Measurements from ENCODE around the gene ADGRG6. TPM values are rescaled to one million over a fixed set of nuclear protein-coding genes. Genes with fewer than 3 reads are reported as not detected.

Gene ADGRG6
- total and polyA plus RNA-seq, 10 donors, result 0.24 to 29.0 (median 15.4) TPM

GRCh38 chr6:142320366-142320765 is 18.6 kb downstream of the ADGRG6 start:
- Histone ChIP-seq H3K36me3 (no peaks in the 10 kb centered on the region), H3K4me3 (no peak overlapping the region), H3K4me1 (no peaks in the 10 kb centered on the region), H3K27me3 (replicated peaks in 1 of 7) (no peaks in the 10 kb centered on the region), H3K27ac (no peak overlapping the region), H3K9me3 (no peaks in the 10 kb centered on the region)
- no peak for TF ChIP-seq POLR2AphosphoS5 (IDR thresholded peaks at IDR 0.05)
- TF ChIP-seq CTCF (IDR thresholded peaks at IDR 0.05 in 8 of 11, conservative IDR thresholded peaks at IDR 0.05 in 3 of 11), result no peak
- no peak for TF ChIP-seq POLR2A (IDR thresholded peaks at IDR 0.05)
- WGBS, 5 donors, result 68 to 86% (median 78%) methylated on average over 3 of the region's 3 CpGs
- no peak for DNase-seq
- intact Hi-C loops (cut with DNase I; ENCODE audit: low total_unique reads), result no loop called here

GRCh38 chr6:142321451-142321850 is 19.6 kb downstream of the ADGRG6 start:
- intact Hi-C loops (cut with DNase I; ENCODE audit: low total_unique reads), result no loop called here

GRCh38 chr6:142322066-142322465 is 20.3 kb downstream of the ADGRG6 start:
- Histone ChIP-seq H3K27ac (no peak overlapping the region), H3K4me1 (no peaks in the 10 kb centered on the region), H3K4me3 (no peak overlapping the region), H3K9me3 (no peaks in the 10 kb centered on the region), H3K36me3 (no peaks in the 10 kb centered on the region), H3K27me3 (replicated peaks in 1 of 7) (no peaks in the 10 kb centered on the region)
- intact Hi-C loops (cut with DNase I; ENCODE audit: low total_unique reads), result no loop called here
- 94 to 97% (median 97%) methylated on average over 5 of the region's 5 CpGs for WGBS, 5 donors
- TF ChIP-seq POLR2A (IDR thresholded peaks at IDR 0.05) (no peak), POLR2AphosphoS5 (IDR thresholded peaks at IDR 0.05) (no peak), CTCF (IDR thresholded peaks at IDR 0.05 in 8 of 11, conservative IDR thresholded peaks at IDR 0.05 in 3 of 11) (no peak)
- no peak for DNase-seq

More at GRCh38 chr6:142321451-142321850, 19.6 kb downstream of the ADGRG6 start:
- no peak overlapping the region for H3K4me3 ChIP-seq
- H3K27me3 ChIP-seq (replicated peaks in 1 of 7), result no peaks in the 10 kb centered on the region
- H3K9me3 ChIP-seq, result no peaks in the 10 kb centered on the region
- WGBS, 5 donors, result 87 to 96% (median 93%) methylated on average over 3 of the region's 3 CpGs
- DNase-seq, result no peak
- H3K4me1 ChIP-seq, result no peaks in the 10 kb centered on the region
- no peak for TF ChIP-seq POLR2AphosphoS5 (IDR thresholded peaks at IDR 0.05)
- no peak for TF ChIP-seq POLR2A (IDR thresholded peaks at IDR 0.05)
- no peak for TF ChIP-seq CTCF (IDR thresholded peaks at IDR 0.05 in 8 of 11, conservative IDR thresholded peaks at IDR 0.05 in 3 of 11)
- H3K27ac ChIP-seq, result no peak overlapping the region
- no peaks in the 10 kb centered on the region for H3K36me3 ChIP-seq

- TF ChIP-seq POLR2A (IDR thresholded peaks at IDR 0.05) (no peak), CTCF (IDR thresholded peaks at IDR 0.05 in 8 of 11, conservative IDR thresholded peaks at IDR 0.05 in 3 of 11) (no peak), POLR2AphosphoS5 (IDR thresholded peaks at IDR 0.05) (no peak)
- H3K36me3 ChIP-seq, result no peaks in the 10 kb centered on the region
- no peak overlapping the region for H3K4me3 ChIP-seq
- no peaks in the 10 kb centered on the region for H3K27me3 ChIP-seq (replicated peaks in 1 of 7)
- no peaks in the 10 kb centered on the region for H3K9me3 ChIP-seq
- H3K27ac ChIP-seq, result no peak overlapping the region
- H3K4me1 ChIP-seq, result no peaks in the 10 kb centered on the region
- no peak for DNase-seq
- intact Hi-C loops (cut with DNase I; ENCODE audit: low total_unique reads), result no loop called here
These were observed 20.8 kb downstream of the ADGRG6 start for GRCh38 chr6:142322504-142323198.
